HG03521 (cell line): ENCODE measurements around the gene INPP5A.
"Not testable (repeated sequence)": the region's sequence is repeated elsewhere in the genome, so short reads cannot be mapped to it uniquely, and the experiment has no call there.

ENCODE experiments used
- ATAC-seq: cut with Tn5 transposase; IDR thresholded peaks from one replicate; pipeline ENCODE4 v1.9.1; 2021; ENCODE audit warnings: mild to moderate bottlenecking, moderate library complexity; ENCODE audit not compliant: unreplicated experiment

INPP5A gene

DNA sequence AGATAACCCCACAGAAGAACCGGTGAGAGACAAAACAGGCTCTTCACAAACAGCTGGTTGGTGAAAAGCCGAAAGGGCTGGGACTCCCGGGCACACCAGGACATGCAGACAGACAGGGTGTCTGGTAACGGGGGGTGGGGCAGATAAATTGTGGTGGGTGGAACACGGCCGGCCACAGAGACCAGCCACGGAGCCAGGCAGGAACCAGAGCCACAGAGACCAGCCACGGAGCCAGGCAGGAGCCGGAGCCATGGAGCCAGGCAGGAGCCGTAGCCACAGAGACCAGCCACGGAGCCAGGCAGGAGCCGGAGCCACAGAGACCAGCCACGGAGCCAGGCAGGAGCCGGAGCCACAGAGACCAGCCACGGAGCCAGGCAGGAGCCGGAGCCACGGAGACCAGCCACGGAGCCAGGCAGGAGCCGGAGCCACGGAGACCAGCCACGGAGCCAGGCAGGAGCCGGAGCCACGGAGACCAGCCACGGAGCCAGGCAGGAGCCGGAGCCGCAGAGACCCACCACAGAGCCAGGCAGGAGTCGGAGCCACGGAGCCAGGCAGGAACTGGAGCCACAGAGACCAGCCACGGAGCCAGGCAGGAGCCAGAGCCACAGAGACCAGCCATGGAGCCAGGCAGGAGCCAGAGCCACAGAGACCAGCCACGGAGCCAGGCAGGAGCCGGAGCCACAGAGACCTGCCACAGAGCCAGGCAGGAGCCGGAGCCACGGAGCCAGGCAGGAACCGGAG lies 288.4 kb downstream of the INPP5A start:
- not testable (repeated sequence) for ATAC-seq

DNA sequence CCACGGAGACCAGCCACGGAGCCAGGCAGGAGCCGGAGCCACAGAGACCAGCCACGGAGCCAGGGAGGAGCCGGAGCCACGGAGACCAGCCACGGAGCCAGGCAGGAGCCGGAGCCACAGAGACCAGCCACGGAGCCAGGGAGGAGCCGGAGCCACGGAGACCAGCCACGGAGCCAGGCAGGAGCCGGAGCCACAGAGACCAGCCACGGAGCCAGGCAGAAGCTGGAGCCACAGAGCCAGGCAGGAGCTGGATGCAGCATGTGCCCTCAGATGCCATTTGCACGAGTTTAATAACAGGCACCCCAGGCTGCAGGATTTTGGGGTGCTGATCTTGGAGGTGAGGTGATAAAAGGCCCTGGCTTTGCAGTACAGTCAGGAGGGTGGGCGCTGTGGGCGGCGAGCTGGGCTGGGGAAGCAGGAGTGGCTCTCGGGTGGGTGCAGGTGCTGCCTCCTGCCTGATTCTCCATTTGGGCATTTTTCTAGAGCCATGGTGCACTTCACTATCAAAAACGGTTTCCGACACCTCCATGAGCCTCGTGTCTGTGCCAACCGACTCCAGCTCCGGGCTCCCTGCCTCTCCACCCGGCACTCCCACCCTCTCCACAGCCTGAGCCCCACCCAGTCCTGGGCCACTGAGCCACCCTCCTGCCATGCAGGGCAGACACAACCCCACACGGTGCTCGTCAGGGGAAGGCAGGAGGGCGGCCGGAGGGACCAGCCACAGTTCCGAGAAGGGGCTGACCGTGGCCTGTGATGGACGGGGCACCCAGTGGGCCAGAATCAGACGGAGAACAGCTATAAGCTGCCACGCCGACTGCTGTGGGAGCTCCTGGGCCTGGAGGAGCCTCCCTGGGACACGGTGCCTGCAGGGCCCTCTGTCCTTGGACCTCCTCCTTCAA lies 289.2 kb downstream of the INPP5A start:
- ATAC-seq = no peak

DNA sequence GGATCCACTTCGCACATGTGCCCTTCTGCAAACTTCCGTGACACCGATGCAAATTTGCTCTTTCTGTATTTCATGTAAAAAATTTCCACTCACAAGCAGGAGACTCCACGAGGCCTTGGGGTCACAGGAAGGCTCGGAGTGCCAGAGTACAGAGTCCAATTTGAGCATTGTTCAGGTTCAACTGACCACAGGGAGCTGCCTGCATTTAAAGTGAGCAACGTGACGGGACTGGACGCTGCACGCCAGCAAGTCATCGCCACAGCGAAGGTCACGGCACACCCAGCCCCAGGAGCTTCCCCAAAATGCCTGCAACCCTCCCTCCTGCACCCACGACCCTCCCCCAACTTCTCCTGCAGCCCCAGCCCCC lies 289.8 kb downstream of the INPP5A start:
- ATAC-seq = no peak

DNA sequence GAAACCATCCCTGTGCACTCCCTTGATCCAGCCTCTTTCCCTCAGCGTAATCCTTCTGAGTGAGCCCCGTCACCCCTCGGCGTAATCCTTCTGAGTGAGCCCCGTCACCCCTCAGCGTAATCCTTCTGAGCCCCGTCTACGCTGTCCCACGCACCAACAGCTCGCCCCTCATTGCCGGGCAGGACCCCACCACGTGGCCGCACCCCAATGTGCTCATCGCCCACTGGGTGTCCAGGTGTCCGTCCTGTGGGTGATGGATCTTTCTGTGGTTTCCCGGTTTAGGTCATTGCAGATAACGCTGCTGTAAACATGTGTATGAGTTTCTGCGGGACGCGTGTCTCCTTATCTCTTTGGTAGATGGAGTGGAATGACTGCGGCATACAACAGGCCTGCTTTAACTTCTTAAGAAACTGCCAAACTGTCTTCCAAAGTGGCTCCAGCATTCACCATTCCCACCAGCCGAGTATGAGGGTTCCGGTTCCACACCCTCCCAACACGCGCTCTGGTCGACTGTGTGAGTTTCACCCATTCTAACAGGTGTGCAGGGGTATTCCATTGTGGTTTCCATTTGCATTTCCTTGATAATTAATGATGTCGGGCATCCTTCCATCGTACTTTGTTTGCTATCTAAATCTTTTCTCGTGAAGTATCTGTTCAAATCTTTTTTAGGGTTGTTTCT lies 290.4 kb downstream of the INPP5A start:
- ATAC-seq = no peak

GRCh38 chr10:132828681-132829080 lies 291.1 kb downstream of the INPP5A start:
- ATAC-seq = no peak

DNA sequence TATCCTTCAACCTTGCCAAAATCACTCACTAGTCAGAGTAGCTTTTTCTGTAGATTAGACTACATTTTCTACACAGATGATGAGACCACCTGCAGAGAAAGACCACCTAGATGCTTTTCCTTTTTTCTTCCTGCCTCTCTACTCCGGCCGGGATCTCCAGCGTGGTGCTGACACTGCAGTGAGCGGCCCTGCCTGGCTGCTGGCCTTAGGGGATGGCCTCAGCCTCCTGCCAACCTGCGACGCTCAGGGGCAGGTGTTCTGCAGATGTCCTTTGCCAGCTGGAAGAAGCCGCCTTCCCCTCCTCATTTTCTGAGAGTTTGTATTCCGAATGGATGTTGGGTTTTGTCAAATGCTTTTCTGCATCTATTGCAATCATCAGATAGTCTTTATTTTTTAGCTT lies 291.8 kb downstream of the INPP5A start:
- ATAC-seq = no peak

GRCh38 chr10:132832186-132832969 lies 294.8 kb downstream of the INPP5A start:
- ATAC-seq = no peak
